Peyer's patch (tissue), 4 donors: ENCODE data around the gene RAB3B. TPM values are rescaled to one million over a fixed set of nuclear protein-coding genes. Genes with fewer than 3 reads are reported as not detected.

Experiments used
- DNase-seq, 3 donors: peaks; one replicate each; pipeline ENCODE4 v3.0.0-alpha.2; 2017 to 2019
- H3K27ac ChIP-seq, 4 donors: fragments of 200-600 bp; sonication (generic); one replicate each; pipeline ENCODE4 v1.5.1; 2016 to 2019
- H3K27me3 ChIP-seq, 2 donors: fragments of 200-600 bp; sonication (generic); one replicate each; pipeline ENCODE4 v1.5.1; 2019
- H3K36me3 ChIP-seq, 3 donors: fragments of 200-600 bp; sonication (generic); one replicate each; pipeline ENCODE4 v1.5.1; 2016 to 2019
- H3K4me1 ChIP-seq, 4 donors: fragments of 200-600 bp; sonication (generic); one replicate each; pipeline ENCODE4 v1.5.1; 2016 to 2019
- H3K4me3 ChIP-seq, 4 donors: fragments of 200-600 bp; sonication (generic); 1 replicate in 3 of 4; 2 replicates in 1 of 4; pipeline ENCODE4 v1.5.1; 2016 to 2019; ENCODE audit warnings: mild to moderate bottlenecking in 1 of 4
- H3K9me3 ChIP-seq, 4 donors: fragments of 200-600 bp; sonication (generic); one replicate each; pipeline ENCODE4 v1.5.1; 2016 to 2019; ENCODE audit warnings: mild to moderate bottlenecking in 1 of 4
- POLR2A ChIP-seq, 2 donors: fragments of 450-650 bp; IDR thresholded peaks; one replicate each; pipeline ENCODE4 v1.5.1; 2017; ENCODE audit warnings: antibody characterized with exemption in 2 of 2, mild to moderate bottlenecking in 2 of 2, moderate library complexity in 2 of 2
- total RNA-seq, 4 donors: library from RNA; depleted of rRNA; stranded (reverse); fragments of >200 nt; gene quantifications; one replicate each; pipeline ENCODE4 v1.1.0, GENCODE V29; 2016
- TF ChIP-seq, protein P1 (sequence below), 6 experiments: fragments of 450-650 bp in 4 of 6; fragments of 200-600 bp in 2 of 6; sonication (generic) in 1 of 6; IDR thresholded peaks; one replicate each; pipeline ENCODE4 v1.5.1; 2017 to 2019; ENCODE audit warnings: antibody characterized with exemption in 6 of 6, mild to moderate bottlenecking in 3 of 6, moderate library complexity in 1 of 6

The RAB3B gene
- total RNA-seq, 4 donors from 2014 or later = 0.83 to 1.6 (median 1.5) TPM

DNA sequence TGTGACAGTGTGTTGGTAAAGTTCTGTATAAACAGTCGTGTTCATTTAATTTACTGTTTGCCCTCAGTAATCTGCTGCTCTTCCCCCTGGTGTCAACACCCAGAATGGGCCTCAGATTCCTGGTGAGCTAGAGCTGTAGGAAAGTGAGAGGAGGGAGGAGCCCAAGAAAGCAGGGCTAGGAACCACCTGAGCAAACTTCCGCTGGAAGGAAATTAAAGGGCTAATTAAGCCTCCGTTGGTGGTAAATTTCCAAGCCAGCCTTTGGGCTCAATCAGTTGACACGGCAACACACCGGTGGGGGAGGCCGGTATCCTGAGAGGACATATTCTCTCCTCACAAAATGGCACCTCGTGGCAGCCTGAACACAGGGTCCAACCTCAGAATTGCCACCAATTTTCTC is 32.9 kb downstream of the RAB3B start:
- TF ChIP-seq POLR2A (IDR thresholded peaks at IDR 0.05) = no peak
- TF ChIP-seq, protein P1, sequence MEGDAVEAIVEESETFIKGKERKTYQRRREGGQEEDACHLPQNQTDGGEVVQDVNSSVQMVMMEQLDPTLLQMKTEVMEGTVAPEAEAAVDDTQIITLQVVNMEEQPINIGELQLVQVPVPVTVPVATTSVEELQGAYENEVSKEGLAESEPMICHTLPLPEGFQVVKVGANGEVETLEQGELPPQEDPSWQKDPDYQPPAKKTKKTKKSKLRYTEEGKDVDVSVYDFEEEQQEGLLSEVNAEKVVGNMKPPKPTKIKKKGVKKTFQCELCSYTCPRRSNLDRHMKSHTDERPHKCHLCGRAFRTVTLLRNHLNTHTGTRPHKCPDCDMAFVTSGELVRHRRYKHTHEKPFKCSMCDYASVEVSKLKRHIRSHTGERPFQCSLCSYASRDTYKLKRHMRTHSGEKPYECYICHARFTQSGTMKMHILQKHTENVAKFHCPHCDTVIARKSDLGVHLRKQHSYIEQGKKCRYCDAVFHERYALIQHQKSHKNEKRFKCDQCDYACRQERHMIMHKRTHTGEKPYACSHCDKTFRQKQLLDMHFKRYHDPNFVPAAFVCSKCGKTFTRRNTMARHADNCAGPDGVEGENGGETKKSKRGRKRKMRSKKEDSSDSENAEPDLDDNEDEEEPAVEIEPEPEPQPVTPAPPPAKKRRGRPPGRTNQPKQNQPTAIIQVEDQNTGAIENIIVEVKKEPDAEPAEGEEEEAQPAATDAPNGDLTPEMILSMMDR (IDR thresholded peaks at IDR 0.05) = no peak
- Histone ChIP-seq H3K4me3 (no peak overlapping the region), H3K9me3 (no peaks in the 10 kb centered on the region), H3K27ac (no peak overlapping the region), H3K27me3 (no peaks in the 10 kb centered on the region), H3K36me3 (no peaks in the 10 kb centered on the region), H3K4me1 (no peaks in the 10 kb centered on the region)
- DNase-seq = no peak

DNA sequence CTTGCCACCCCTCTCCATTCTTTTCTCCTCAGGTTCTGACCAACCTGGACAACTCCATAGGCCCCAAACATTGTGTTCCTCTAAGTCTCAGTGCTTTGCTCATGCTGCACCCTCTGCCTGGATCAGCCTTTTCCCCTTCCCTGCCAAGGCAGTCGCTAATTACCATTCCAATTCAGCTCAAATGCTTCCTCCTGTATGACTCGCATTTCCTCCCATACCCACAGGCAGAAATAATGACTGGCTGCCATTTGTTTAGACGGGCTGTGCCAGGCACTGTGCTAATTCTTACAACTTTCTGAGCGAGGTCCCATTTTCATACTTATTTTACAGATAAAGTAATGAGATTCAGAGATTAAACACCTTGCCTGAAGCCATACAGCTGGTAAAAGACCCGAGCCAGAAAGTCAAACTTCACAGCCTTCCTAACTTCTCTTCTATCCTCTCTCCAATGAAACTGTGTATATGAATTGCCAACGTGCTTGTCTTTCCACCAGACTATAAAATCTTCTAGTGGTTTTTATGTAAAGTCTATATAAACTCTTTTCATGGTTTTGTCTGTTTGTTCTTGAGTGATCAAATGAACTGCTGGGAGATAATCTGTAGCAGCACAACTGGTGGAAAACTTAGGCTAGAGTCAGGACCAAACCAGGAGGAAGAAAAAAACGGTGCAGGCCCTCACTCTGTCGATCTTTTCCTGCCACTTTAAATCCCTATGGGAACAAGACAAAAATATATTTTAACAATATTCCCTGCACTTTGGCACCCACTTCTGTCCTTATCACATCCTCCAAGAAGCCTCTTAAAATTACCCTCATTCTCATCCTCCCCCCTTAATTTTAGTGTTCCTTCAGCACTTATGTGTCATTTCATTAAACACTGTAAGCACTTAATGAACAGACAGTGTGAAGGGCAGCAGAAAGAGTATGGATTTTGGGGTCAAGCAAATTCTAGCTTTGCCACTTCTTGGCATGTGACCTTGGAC is 33.7 kb downstream of the RAB3B start:
- Histone ChIP-seq H3K36me3 (no peaks in the 10 kb centered on the region), H3K27me3 (no peaks in the 10 kb centered on the region), H3K9me3 (no peaks in the 10 kb centered on the region), H3K4me1 (no peaks in the 10 kb centered on the region), H3K4me3 (no peak overlapping the region), H3K27ac (no peak overlapping the region)
- TF ChIP-seq POLR2A (IDR thresholded peaks at IDR 0.05) = no peak
- TF ChIP-seq, protein P1 (IDR thresholded peaks at IDR 0.05) = no peak
- no peak for DNase-seq

DNA sequence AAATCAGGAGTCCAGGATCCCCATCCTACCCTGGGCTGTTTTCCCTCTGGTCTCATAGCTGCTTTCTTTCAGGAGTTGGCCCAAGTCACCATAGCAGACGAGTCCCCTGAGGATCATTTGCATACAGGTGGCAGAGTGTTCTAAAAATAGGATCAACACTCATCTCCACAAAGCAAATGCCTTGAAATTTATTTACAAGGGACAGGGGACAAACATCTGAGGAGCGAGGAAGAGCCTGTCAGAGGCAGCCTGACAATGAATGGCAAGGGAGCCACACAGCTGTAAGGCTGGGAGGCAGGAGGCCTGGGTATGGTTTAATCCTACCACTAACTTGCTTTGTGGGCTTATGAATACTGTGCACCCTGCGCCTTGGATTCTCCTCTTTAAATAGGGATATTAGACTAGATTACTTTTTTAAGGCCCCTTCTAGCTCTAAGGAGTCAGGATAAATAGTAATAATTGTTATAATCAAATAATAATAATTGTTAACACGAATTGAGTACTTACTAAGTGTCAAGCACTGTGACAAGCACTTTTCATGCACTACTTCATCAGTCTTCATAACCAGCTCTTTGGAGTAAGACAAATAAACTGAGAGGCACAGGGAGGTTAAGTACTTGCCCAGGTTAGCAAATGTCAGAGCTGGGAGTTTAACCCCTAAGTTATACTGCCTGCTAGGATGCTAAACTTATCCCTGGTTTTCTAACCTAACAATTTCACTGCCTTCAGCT is 34.5 kb downstream of the RAB3B start:
- no peak for TF ChIP-seq POLR2A (IDR thresholded peaks at IDR 0.05)
- TF ChIP-seq, protein P1 (IDR thresholded peaks at IDR 0.05) = no peak
- no peaks in the 10 kb centered on the region for H3K9me3 ChIP-seq
- no peak for DNase-seq
- no peaks in the 10 kb centered on the region for H3K27me3 ChIP-seq
- H3K4me3 ChIP-seq = no peak overlapping the region
- no peak overlapping the region for H3K27ac ChIP-seq
- H3K36me3 ChIP-seq = no peaks in the 10 kb centered on the region
- H3K4me1 ChIP-seq = no peaks in the 10 kb centered on the region

DNA sequence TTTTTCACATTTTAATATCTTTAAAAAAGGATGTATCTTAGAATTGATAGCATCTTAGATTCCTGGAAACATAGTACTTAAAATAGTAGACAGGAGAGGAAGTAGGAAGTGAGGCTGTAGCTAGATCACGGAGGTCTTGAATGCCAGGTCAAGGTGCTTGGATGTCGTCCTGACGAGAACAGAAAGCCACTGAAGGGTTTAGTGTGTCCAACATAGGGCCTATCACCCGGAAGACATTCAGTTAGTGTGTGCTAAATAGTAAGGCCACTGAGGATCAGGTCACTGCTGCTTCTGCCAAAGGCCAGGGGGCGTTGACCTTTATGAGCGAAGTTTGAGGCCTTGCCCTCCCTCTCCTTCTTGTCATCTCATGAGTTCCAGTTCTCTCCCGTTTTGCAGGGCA is 35.7 kb downstream of the RAB3B start:
- H3K9me3 ChIP-seq = no peaks in the 10 kb centered on the region
- no peak for DNase-seq
- H3K27ac ChIP-seq = no peak overlapping the region
- H3K4me1 ChIP-seq = no peaks in the 10 kb centered on the region
- H3K4me3 ChIP-seq = no peak overlapping the region
- H3K27me3 ChIP-seq = no peaks in the 10 kb centered on the region
- no peak for TF ChIP-seq POLR2A (IDR thresholded peaks at IDR 0.05)
- TF ChIP-seq, protein P1 (IDR thresholded peaks at IDR 0.05) = no peak
- no peaks in the 10 kb centered on the region for H3K36me3 ChIP-seq

DNA sequence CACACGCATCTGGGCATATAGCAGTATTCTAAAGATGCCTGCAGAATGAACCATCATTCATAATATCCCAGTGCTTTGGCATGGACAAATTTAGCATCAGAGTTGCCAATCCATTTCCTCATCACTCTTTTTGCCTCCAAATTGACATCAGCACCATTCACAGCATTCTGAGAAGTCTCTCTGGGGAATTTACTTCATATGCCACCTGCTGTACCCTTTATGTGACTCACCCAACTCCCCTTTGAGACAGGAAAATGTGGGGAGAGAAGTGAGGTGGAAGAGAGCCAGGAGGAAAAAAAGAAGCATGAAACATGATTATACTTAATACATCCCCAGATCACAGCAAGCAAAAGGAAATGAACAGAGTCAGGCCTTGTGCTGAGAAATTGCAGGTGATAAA is 37.4 kb downstream of the RAB3B start:
- Histone ChIP-seq H3K4me3 (no peak overlapping the region), H3K9me3 (no peaks in the 10 kb centered on the region), H3K36me3 (no peaks in the 10 kb centered on the region), H3K27ac (no peak overlapping the region), H3K27me3 (no peaks in the 10 kb centered on the region), H3K4me1 (no peaks in the 10 kb centered on the region)
- DNase-seq = no peak
- TF ChIP-seq POLR2A (IDR thresholded peaks at IDR 0.05) = no peak
- TF ChIP-seq, protein P1 (IDR thresholded peaks at IDR 0.05) = no peak
